Tibial nerve (tissue), 4 donors: ENCODE results near the gene BIVM. TPM values are rescaled to one million over a fixed set of nuclear protein-coding genes. Genes with fewer than 3 reads are reported as not detected.

ENCODE experiments used
- DNase-seq, 2 donors: peaks; one replicate each; pipeline ENCODE4 v3.0.0-alpha.2; 2019; ENCODE audit warnings: low spot score in 2 of 2
- H3K27ac ChIP-seq, 4 donors: fragments of 200-600 bp; sonication (generic) in 3 of 4; one replicate each; pipeline ENCODE4 v1.5.1; 2017 to 2019; ENCODE audit warnings: mild to moderate bottlenecking in 1 of 4
- H3K27me3 ChIP-seq, 2 donors: fragments of 200-600 bp; sonication (generic) in 1 of 2; one replicate each; pipeline versions ENCODE4 v1.5.1 to v1.6.0; 2017 to 2019
- H3K36me3 ChIP-seq, 3 donors: fragments of 200-600 bp; sonication (generic); one replicate each; pipeline ENCODE4 v1.5.1; 2018 to 2019
- H3K4me1 ChIP-seq, 4 donors: fragments of 200-600 bp; sonication (generic) in 3 of 4; one replicate each; pipeline ENCODE4 v1.5.1; 2017 to 2019
- H3K4me3 ChIP-seq, 4 donors: fragments of 200-600 bp; sonication (generic) in 3 of 4; one replicate each; pipeline ENCODE4 v1.5.1; 2017 to 2019; ENCODE audit warnings: mild to moderate bottlenecking in 1 of 4, moderate library complexity in 1 of 4
- H3K9me3 ChIP-seq, 4 donors: fragments of 200-600 bp; sonication (generic) in 3 of 4; one replicate each; pipeline ENCODE4 v1.5.1; 2017 to 2019
- EP300 ChIP-seq, 2 donors: sonication (generic); formaldehyde crosslinking; IDR thresholded peaks; one replicate each; pipeline ENCODE4 v1.6.1; 2017; ENCODE audit warnings: antibody characterized with exemption in 2 of 2, mild to moderate bottlenecking in 1 of 2
- POLR2A ChIP-seq, 2 donors: fragments of 450-650 bp; IDR thresholded peaks; one replicate each; pipeline ENCODE4 v1.6.1; 2017; ENCODE audit warnings: antibody characterized with exemption in 2 of 2, mild to moderate bottlenecking in 2 of 2, moderate library complexity in 2 of 2
- WGBS, 2 donors: methylation state at CpG; one replicate each; pipeline ENCODE4 v1.1.5; 2018; 5-methylcytosine and 5-hydroxymethylcytosine counted together
- total RNA-seq, 4 donors: library from RNA; depleted of rRNA; stranded (reverse); fragments of >200 nt; gene quantifications; one replicate each; pipeline ENCODE4 v1.1.0, GENCODE V29; 2016
- TF ChIP-seq, protein P1 (sequence below), 5 experiments: fragments of 200-600 bp in 3 of 5; fragments of 450-650 bp in 2 of 5; sonication (generic) in 3 of 5; IDR thresholded peaks; one replicate each; pipeline ENCODE4 v1.5.1; 2016 to 2019; ENCODE audit warnings: antibody characterized with exemption in 5 of 5, mild to moderate bottlenecking in 3 of 5, moderate library complexity in 2 of 5

Gene BIVM
- total RNA-seq, 4 donors from 2014 or later, result 11.8 to 33.5 (median 19.1) TPM

DNA sequence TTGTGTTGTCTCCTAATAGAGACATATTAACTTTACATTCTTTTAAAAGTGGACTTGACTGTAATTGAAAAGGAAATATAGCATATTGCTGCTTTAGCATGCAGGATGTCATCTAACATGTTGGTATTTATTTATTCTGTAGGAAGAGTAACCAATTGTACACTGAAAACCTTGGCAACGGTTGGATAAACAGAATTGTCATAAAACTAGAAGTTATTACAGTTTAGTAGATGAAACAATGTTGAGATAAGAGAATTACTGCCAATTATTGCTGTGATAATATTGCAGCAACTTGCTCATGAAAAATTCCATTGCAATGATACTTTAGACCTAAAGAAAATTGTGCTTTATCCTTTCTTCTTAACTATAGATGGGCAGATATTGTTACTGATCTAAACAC is 39.4 kb downstream of the BIVM start:
- no peak overlapping the region for H3K4me3 ChIP-seq
- H3K4me1 ChIP-seq, result no peaks in the 10 kb centered on the region
- H3K27me3 ChIP-seq, result no peaks in the 10 kb centered on the region
- WGBS, 2 donors, result 78 to 88% methylated on average over 1 of the region's 1 CpG
- TF ChIP-seq EP300 (IDR thresholded peaks at IDR 0.05), result no peak
- TF ChIP-seq, protein P1, sequence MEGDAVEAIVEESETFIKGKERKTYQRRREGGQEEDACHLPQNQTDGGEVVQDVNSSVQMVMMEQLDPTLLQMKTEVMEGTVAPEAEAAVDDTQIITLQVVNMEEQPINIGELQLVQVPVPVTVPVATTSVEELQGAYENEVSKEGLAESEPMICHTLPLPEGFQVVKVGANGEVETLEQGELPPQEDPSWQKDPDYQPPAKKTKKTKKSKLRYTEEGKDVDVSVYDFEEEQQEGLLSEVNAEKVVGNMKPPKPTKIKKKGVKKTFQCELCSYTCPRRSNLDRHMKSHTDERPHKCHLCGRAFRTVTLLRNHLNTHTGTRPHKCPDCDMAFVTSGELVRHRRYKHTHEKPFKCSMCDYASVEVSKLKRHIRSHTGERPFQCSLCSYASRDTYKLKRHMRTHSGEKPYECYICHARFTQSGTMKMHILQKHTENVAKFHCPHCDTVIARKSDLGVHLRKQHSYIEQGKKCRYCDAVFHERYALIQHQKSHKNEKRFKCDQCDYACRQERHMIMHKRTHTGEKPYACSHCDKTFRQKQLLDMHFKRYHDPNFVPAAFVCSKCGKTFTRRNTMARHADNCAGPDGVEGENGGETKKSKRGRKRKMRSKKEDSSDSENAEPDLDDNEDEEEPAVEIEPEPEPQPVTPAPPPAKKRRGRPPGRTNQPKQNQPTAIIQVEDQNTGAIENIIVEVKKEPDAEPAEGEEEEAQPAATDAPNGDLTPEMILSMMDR (IDR thresholded peaks at IDR 0.05), result no peak
- TF ChIP-seq POLR2A (IDR thresholded peaks at IDR 0.05), result no peak
- peaks cover 0 to 61% (median 0%) of the 10 kb centered on the region in 3 donors for H3K36me3 ChIP-seq
- DNase-seq, result no peak
- H3K9me3 ChIP-seq, result no peaks in the 10 kb centered on the region
- no peak overlapping the region for H3K27ac ChIP-seq

DNA sequence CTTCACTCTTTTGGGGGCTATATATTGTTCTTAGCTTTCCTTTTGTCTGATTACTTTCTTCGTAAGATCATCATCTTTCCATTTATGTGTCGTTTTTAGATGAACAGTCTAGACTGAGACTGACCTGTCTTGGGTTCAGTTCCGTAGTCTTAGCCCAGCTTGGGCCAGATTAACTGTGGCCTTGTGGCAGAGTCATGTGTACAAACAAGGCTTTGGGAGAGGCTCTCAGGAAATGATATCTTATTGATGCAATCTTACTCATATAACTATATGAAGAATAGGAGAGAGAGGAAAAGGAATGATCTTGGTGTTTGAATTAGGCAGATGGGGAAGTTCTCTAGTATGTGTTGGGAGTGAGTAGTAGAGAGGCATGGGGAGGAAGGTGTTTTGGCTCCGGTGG is 40.1 kb downstream of the BIVM start:
- TF ChIP-seq, protein P1 (IDR thresholded peaks at IDR 0.05), result no peak
- TF ChIP-seq EP300 (IDR thresholded peaks at IDR 0.05) (no peak), POLR2A (IDR thresholded peaks at IDR 0.05) (no peak)
- Histone ChIP-seq H3K4me1 (no peaks in the 10 kb centered on the region), H3K4me3 (no peak overlapping the region), H3K9me3 (no peaks in the 10 kb centered on the region), H3K36me3 (peaks cover 0 to 60% (median 0%) of the 10 kb centered on the region in 3 donors), H3K27me3 (no peaks in the 10 kb centered on the region), H3K27ac (no peak overlapping the region)
- no peak for DNase-seq
- 45 to 47% methylated on average over 4 of the region's 4 CpGs for WGBS, 2 donors

DNA sequence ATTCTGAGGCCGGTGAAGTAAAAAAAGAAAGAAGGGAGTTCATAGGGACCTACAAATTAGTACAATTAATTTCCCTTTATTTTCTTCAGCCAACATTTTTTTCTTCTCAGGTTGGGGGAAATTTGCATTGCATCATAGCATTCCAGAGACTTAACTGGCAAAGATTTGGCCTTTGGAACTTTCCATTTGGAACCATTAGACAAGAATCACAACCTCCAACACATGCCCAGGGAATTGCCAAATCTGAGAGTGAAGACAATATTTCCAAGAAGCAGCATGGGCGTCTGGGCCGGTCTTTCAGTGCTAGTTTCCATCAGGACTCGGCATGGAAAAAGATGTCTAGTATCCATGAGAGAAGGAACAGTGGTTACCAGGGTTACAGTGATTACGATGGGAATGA is 40.5 kb downstream of the BIVM start:
- no peaks in the 10 kb centered on the region for H3K9me3 ChIP-seq
- H3K27ac ChIP-seq, result no peak overlapping the region
- peaks cover 0 to 55% (median 0%) of the 10 kb centered on the region in 3 donors for H3K36me3 ChIP-seq
- 84 to 92% methylated on average over 5 of the region's 5 CpGs for WGBS, 2 donors
- no peaks in the 10 kb centered on the region for H3K27me3 ChIP-seq
- H3K4me1 ChIP-seq, result no peaks in the 10 kb centered on the region
- H3K4me3 ChIP-seq, result no peak overlapping the region
- DNase-seq, result no peak
- TF ChIP-seq, protein P1 (IDR thresholded peaks at IDR 0.05), result no peak
- no peak for TF ChIP-seq POLR2A (IDR thresholded peaks at IDR 0.05)
- no peak for TF ChIP-seq EP300 (IDR thresholded peaks at IDR 0.05)

DNA sequence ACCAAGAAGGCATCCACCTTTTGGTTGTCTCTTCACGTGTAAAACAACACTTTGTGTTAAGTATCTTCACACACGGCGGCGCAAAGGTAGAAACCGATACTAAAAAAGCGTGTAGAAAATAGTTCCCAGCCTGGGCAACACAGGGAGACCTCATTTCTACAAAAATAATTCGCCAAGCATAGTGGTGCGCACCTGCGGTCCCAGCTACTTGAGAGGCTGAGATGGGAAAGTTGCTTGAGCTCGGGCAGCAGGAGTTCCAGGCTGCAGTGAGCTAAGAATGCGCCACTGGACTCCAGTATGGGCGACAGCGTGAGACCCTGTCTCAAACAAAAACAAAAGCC is 46.3 kb downstream of the BIVM start:
- peak overlapping the region; percentile 85 to 99 (median 96) for H3K27ac ChIP-seq
- TF ChIP-seq POLR2A (IDR thresholded peaks at IDR 0.05) (no peak), EP300 (IDR thresholded peaks at IDR 0.05) (no peak)
- TF ChIP-seq, protein P1 (IDR thresholded peaks at IDR 0.05), result no peak
- H3K4me1 ChIP-seq, result peaks cover 3 to 39% (median 16%) of the 10 kb centered on the region in 4 donors
- H3K9me3 ChIP-seq, result no peaks in the 10 kb centered on the region
- no peaks in the 10 kb centered on the region for H3K27me3 ChIP-seq
- H3K36me3 ChIP-seq, result peaks cover 0 to 1% (median 0%) of the 10 kb centered on the region in 3 donors
- no peak for DNase-seq
- peak overlapping the region; percentile 74 to 98 (median 86) for H3K4me3 ChIP-seq
- 2 to 3% methylated on average over 13 of the region's 13 CpGs for WGBS, 2 donors

DNA sequence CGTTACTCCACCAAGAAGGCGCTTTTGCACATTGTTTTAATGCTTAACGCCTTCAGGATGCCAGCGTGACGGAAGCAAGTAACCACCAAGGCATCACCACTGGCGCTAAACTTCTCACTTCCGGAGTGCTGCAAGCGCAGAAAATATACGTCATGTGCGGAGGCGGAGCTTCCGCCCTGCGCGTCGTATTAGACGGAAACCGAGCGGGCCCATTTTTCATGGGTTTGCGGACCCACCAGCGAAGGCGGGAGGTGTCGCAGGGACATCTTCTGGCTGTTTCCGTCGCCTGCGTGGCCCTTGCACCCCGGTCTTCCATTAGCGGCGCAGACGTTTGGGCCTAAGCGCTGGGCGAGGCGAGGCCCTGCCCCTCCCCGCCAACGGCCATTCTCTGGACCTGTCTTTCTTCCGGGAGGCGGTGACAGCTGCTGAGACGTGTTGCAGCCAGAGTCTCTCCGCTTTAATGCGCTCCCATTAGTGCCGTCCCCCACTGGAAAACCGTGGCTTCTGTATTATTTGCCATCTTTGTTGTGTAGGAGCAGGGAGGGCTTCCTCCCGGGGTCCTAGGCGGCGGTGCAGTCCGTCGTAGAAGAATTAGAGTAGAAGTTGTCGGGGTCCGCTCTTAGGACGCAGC is 46.8 kb downstream of the BIVM start, which contains the start of gene ERCC5:
Gene ERCC5 (plus strand): TSS at position 403 of the 631 bp plus-strand sequence. CDS start 235 bp downstream, outside the sequence.
- H3K4me1 ChIP-seq, result peaks cover 3 to 44% (median 16%) of the 10 kb centered on the region in 4 donors
- no peaks in the 10 kb centered on the region for H3K36me3 ChIP-seq
- no peaks in the 10 kb centered on the region for H3K27me3 ChIP-seq
- H3K27ac ChIP-seq, result peak within 1 kb of the TSS; percentile 85 to 99 (median 96)
- 1% methylated on average over 25 to 32 of the region's 49 CpGs for WGBS, 2 donors
- DNase-seq, result peak; percentile 86 to 93
- peak within 1 kb of the TSS; percentile 74 to 98 (median 86) for H3K4me3 ChIP-seq
- TF ChIP-seq EP300 (IDR thresholded peaks at IDR 0.05), result peak; percentile 91 to 99
- TF ChIP-seq, protein P1 (IDR thresholded peaks at IDR 0.05), result peak in 2 of 5 experiments; percentile 49
- TF ChIP-seq POLR2A (IDR thresholded peaks at IDR 0.05), result peak; percentile 66 to 75
- H3K9me3 ChIP-seq, result no peaks in the 10 kb centered on the region
